SU-DHL-6 (cell line): ENCODE data around the gene STRN3.

Experiments
- EZH2phosphoT487 ChIP-seq: fragments of 200-600 bp; sonication (generic), shearing (Covaris generic); conservative IDR thresholded peaks from 2 replicates; pipeline ENCODE4 v1.6.1; 2018; ENCODE audit warnings: mild to moderate bottlenecking, antibody characterized with exemption, low read length, moderate library complexity, mixed read lengths
- TF ChIP-seq, protein P1 (sequence below): fragments of 200-600 bp; sonication (generic); IDR thresholded peaks from one replicate; pipeline ENCODE4 v1.5.1; 2017; ENCODE audit warnings: antibody characterized with exemption, mild to moderate bottlenecking, low read length, moderate library complexity; ENCODE audit not compliant: insufficient read depth, poor library complexity, severe bottlenecking

DNA sequence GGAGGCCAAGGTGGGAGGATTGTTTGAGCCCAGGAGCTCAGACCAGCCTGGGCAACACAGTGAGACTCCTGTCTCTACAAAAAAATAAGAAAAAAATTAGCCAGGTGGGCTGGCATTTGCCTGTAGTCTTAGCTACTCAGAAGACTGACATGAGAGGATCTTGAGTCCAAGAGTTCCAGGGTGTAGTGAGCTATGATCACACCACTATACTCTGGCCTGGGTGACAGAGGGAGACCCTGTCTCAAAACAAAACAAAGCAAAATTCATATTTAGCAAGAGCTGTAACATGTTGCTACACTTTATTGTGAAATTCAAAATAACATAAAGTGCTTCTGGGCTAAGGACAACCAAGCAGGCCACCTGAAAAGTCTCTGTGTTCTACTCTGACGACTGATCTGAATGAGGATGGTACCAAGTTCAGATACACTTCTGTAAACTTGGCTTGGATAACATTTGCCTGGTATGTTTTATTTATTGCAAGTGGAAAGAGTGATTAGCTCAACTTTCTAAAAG is 11.6 kb upstream of the STRN3 start:
- TF ChIP-seq, protein P1, sequence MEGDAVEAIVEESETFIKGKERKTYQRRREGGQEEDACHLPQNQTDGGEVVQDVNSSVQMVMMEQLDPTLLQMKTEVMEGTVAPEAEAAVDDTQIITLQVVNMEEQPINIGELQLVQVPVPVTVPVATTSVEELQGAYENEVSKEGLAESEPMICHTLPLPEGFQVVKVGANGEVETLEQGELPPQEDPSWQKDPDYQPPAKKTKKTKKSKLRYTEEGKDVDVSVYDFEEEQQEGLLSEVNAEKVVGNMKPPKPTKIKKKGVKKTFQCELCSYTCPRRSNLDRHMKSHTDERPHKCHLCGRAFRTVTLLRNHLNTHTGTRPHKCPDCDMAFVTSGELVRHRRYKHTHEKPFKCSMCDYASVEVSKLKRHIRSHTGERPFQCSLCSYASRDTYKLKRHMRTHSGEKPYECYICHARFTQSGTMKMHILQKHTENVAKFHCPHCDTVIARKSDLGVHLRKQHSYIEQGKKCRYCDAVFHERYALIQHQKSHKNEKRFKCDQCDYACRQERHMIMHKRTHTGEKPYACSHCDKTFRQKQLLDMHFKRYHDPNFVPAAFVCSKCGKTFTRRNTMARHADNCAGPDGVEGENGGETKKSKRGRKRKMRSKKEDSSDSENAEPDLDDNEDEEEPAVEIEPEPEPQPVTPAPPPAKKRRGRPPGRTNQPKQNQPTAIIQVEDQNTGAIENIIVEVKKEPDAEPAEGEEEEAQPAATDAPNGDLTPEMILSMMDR = no peak
- TF ChIP-seq EZH2phosphoT487 = no peak
